GM18868 (cell line): Measurements from ENCODE around the gene DAW1.
"Not testable (repeated sequence)": the region's sequence is repeated elsewhere in the genome, so short reads cannot be mapped to it uniquely, and the experiment has no call there.

Experiments
- ATAC-seq: cut with Tn5 transposase; IDR thresholded peaks from one replicate; pipeline ENCODE4 v1.9.1; 2021; ENCODE audit warnings: mild to moderate bottlenecking, moderate library complexity; ENCODE audit not compliant: unreplicated experiment

DAW1 gene, protein sequence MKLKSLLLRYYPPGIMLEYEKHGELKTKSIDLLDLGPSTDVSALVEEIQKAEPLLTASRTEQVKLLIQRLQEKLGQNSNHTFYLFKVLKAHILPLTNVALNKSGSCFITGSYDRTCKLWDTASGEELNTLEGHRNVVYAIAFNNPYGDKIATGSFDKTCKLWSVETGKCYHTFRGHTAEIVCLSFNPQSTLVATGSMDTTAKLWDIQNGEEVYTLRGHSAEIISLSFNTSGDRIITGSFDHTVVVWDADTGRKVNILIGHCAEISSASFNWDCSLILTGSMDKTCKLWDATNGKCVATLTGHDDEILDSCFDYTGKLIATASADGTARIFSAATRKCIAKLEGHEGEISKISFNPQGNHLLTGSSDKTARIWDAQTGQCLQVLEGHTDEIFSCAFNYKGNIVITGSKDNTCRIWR

DNA sequence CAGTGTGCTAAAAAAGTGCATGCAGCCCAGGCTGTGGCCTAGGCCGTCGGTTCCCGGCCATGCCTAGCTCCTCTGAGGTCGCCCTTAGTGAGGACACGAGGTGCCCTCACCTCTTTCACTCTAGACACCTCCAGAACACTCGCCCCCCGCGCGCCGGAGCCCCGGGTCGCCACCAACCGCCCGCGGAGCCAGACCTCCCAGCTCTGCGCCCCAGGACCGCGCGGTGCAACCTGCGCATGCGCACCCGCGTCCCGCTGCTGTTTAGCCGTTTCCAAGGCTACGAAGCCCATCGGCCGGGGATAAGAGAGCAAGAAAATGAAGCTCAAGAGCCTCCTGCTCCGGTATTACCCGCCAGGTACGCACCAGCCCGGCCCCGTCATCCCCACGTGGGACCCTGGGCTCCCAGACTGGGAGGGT, at the start of gene DAW1:
Gene DAW1 (plus strand): TSS at position 257 of the 417 bp plus-strand sequence. CDS start 59 bp downstream, at position 316.
- peak; percentile 81 for ATAC-seq

DNA sequence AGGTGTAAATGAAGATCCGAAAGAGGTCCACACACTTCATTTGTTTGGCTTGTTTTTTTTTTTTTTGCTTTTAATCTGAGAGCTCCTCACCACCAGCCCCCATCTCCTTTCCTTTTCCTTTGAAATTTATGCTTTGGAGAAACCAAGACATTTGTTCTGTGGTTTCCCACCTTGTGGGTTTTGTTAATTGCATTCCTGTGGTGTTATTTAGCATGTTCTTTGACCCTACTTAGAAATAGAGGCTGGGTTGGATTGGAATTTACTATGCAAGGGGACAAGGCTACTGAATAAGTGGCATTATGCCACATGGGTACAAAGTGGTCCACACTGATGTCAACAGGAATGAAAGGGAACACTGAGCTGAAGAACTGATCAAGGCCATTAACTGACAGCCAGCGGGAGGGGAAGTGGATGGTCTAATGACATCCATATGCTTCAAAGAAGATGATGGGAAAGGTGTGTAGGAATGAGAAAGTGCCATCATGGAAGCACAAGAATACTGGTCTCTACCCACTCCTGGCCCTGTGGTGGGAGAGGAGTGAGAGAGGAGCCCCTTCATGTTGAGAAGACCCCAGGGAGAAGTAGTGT, 48.9 kb upstream of the DAW1 start:
- no peak for ATAC-seq

DNA sequence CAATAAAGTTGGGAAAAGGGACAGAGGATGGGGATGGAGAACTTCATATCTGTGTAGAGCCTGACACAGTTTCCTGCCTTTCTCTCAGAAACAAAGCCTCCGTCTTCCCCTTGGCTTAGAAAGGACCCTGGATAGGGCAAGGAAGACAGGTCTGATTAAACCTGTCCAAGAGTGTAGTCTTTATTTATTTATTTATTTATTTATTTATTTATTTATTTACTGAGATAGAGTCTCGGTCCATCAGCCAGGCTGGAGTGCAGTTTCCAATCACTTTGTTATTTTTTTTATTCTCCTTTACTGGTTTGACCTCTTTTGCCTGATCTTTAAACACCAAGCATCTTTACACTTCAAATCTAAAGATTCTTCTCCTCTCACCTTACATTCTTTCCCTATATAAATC, 47.5 kb upstream of the DAW1 start:
- ATAC-seq: no peak

DNA sequence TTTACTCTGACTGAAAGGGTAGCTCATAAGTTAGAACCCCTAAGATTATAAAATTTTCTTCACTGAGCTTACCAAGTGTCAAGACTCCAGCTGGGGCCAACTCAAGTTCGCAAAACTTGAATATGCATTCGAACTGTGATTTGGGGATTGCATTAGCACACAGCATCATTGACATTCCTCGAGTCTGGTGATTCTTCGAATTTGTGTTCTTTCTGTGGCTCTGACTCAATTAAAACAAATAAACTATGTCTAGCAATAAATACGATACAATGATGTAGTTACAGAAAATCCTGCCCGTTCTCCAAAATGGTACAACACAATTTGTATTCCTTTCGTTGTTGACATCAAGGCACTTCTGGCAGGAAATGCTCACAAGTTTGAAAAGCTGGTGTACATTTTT, 46.7 kb upstream of the DAW1 start:
- no peak for ATAC-seq

DNA sequence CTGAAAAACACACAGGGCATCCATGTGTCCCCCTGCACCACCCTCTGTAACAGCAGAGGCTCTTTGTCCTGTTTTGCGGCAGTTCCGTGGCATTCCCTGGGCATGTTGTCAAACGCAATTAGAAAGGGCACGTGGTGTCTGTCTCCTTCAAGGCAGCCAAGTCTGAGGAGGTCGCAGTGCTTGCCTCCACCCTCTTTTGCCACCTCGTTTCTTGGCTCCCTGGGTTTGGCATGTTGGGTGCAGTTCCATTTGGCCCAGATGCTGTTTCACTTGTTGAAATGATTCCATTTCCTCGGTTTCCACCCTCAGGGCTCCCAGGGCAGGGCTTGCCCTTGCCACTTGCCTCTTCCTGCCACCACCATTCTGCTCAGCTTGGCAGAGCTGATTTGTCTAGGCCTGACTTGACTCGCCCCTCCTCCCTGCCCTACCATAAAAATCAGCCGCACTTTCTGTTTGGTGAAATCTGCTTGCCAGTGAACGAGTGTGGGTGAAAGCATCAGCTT, 45.4 kb upstream of the DAW1 start:
- no peak for ATAC-seq

DNA sequence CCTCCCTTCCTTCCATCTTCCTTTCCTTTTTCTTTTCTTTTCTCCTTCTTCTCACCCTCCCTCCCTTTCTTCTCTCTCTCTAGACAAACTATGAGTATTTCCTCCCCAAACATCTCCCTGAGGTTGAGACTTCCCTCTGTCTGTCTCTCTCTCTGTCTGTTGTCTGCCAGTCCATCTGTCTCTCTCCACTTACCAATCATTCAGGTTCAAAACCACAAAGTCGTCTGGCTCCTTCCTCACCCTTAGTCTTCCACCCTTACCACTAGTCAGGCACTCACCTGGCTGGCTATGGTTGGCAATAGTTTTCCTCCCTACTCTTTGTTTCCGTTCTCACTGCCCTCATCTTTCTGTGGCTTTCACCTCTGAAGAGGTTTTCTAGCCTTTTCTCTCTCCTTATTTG, 44.9 kb upstream of the DAW1 start:
- ATAC-seq: no peak

DNA sequence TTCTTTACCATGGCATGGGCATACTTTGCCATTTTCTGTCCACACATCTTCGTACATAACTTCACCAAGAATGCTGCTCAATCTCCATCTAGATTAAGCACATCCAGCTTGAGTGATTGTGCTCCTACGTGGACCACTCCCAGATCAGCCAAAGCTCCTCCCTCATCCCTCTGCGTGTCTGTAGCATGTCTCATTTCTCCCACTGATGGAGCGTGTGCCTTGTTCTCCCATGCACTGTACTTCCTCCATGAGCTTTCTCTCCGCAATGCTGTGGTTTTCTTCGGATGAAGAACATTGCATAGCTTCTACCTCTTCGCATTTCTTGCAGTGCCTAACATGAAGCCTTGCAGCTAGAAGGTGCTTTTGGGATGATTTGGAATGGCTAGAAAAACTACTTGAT, 44.3 kb upstream of the DAW1 start:
- ATAC-seq: no peak

DNA sequence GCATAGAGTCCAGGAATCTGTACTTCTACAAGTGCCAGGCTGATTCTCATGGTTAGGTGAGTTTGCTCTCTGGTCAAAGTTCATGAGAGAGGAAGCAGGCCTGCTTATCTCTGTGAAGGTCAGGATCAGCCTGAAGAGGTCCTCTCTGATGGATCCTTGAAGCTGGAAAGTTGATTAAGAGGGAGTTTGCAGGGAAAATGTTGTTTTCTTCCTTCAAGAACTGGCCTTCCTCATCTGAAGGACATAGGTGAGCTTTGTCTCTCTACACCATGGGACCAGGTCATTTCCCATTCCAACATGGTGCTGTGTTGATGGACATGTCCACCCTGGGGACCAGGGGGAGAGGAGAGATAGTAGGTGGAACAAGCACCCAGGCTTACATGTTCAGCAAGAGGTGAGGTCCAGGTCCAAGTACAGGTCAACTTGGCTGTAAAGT, 42.9 kb upstream of the DAW1 start:
- no peak for ATAC-seq

DNA sequence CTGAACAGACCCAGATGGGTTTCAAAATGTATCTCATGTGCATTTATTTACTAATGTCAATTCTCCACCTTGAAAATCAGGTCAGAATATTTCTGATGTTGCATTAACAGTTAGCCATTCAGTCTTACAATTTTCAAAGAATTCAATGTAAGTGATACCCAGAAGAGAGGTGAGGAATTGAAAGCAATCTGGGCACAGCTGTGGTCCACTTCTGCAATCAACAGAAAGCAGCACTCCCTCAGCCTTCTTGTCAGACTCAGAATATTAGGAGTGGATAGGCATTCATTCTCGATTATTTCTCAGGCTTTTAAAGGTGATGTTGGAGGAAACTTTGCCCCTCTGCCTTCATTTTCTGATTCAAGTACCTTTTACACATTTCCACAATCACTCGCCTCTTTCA, 42.1 kb upstream of the DAW1 start:
- ATAC-seq: peak; percentile 75

DNA sequence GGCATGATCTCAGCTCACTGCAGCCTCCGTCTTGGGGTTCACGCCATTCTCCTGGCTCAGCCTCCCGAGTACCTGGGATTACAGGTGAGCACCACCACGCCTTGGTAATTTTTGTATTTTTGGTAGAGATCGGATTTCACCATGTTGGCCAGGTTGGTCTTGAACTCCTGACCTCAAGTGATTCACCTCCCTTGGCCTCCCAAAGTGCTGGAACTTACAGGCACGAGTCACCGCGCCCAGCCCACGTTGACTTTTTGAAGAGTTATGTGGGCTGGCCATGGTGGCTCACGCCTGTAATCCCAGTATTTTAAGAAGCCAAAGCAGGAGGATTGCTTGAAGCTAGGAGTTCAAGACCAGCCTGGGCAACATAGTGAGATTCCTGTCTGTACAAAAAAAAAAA, 37.0 kb upstream of the DAW1 start:
- ATAC-seq: no peak

DNA sequence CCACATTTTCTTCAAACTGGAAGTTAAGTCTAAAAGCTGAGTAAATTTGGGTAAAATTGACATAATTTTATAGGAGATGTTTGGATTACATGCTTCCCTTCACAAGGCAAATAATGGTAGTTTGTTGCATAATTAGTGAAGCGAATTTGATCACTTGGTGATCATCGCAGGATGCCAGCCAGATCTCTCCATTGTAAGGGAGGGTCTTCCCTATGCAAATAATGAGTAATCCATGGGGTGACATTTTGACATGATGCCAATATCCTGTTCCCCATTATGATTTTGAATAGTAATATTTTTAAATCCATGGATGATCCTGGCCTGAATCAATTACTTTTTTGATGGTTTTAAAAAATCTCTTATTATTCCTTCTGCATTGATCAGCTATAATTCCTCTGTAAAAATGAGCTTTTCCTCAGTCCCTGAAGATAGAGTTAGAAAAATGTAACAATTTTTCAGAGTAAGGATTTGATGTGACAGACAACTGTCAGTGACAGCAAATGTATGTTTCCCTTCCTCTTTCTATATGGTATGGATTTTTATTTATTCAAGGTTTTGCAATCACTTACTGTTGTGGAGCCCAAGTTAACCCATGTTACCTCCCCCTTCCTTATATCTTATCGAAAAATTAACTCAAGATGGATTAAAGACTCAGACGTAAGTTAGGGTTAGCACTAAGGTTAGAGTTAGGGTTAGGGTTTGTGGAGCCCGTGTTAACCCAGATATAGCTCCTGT, 36.3 kb upstream of the DAW1 start:
- ATAC-seq: no peak

DNA sequence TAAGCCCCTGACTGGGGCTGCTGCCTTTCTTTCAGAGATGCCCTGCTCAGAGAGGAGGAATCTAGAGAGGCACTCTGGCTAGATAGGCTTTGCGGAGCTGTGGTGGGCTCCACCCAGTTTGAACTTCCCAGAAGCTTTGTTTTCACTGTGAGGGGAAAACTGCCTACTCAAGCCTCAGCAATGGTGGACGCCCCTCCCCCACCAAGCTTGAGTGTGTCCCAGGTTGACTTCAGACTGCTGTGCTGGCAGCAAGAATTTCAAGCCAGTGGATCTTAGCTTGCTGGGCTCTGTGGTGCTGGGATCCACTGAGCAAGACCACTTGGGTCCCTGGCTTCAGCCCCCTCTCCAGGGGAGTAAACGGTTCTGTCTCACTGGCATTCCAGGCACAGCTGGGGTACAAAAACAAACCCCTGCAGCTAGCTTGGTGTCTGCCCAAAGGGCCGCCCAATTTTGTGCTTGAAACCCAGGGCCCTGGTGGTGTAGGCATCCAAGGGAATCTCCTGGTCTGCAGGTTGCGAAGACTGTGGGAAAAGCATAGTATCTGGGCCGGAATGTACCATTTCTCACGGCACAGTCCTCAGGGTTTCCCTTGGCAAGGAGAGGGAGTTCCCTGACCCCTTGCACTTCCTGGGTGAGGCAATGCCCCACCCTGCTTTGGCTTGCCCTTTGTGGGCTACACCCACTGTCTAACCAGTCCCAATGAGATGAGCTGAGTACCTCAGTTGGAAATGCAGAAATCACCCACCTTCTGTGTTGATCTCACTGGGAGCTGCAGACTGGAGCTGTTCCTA, 31.9 kb upstream of the DAW1 start:
- ATAC-seq: not testable (repeated sequence)

DNA sequence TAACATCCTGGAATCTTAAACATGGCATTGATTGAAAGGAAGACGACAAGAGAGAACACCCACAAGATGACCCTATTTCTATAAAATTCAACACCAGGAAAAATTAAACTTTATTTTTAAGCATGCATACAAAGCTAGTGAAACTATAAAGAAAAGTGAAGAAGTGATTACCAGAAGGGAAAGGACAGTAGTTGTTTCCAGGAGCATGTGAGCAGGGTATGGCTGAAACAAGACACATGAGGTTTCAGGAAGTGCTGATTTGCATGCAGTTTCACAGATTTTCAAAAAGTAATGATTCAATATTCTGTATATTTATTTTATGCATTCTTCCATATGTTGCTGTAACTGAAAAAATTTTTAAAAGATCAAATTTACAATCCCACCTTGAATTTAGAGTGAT, 24.6 kb upstream of the DAW1 start:
- ATAC-seq: peak; percentile 51

DNA sequence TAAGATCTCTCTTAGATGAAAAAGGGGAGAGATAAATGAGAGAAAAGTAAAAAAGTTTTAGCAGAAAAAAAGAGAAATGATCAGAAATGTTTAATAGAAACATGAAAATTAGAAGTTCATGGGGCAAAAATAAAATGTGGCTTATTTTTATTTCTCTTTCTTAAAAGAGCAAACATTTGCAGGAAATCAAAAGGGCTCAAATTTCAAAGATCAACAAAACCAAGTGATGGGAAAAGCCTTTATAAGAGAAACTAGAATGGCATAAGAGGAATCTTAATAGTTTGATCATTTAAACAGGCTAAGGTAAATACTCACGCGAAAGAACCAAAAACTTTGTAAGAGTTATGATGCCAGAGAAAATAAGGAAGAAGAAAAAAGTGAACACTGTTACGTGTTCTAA, 23.3 kb upstream of the DAW1 start:
- ATAC-seq: peak; percentile 23

DNA sequence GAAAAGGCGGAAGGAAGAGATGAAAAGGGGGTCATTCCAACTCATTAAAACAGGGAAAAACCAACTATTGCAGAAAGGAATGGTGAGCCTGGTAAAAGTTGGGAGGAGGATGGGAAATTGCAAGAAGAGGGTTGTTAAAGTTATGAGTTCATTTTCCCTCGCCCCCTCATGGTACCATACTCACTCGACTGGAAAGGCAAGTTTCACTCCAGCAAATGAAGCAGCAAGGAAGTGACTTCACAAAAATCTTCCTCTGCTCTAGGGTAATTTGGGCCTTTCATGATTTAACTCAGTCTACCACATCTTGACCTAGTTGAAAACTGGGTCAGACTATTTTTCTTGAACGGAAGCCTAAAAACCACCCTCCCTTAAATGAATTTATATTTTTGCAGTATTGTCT, 22.8 kb upstream of the DAW1 start:
- peak; percentile 92 for ATAC-seq

DNA sequence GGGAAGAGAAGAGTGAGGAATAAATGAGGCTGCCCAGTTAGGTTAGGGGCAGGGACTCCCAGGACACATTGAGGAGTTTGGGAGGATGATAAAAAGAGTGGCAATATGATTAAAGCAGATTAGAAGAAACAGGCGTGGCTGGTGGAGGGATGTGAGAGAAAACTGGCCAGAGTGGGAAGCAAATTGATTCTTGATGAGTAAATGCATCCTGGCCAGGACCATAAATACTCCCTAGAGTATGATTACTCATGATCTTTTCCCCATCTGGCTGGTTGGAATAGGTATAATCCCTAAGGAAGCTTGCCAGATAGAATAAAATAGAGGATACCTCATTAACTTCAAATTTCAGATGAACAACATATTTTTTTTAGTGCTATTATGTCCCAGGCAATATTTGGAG, 21.5 kb upstream of the DAW1 start:
- ATAC-seq: no peak

DNA sequence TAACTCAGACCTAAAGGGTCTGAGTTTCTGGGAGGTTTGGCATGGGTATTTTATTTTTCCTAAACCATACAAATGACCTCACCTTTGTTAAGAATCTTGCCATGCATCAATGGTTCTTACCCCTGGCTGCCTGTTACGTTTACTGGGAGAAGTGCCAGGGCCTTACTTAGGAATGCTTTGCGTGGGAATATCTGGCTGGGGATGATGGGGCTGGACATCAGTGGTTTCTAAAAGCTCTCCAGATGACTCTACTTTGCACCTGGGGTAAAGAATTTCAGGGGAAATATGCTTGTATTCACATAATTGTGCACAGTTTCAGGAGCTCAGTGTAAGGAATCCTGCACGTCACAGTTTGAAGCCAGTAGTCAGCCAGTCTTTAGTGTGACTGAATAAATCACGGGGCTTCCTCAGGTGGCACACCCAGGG, 18.2 kb upstream of the DAW1 start:
- no peak for ATAC-seq

DNA sequence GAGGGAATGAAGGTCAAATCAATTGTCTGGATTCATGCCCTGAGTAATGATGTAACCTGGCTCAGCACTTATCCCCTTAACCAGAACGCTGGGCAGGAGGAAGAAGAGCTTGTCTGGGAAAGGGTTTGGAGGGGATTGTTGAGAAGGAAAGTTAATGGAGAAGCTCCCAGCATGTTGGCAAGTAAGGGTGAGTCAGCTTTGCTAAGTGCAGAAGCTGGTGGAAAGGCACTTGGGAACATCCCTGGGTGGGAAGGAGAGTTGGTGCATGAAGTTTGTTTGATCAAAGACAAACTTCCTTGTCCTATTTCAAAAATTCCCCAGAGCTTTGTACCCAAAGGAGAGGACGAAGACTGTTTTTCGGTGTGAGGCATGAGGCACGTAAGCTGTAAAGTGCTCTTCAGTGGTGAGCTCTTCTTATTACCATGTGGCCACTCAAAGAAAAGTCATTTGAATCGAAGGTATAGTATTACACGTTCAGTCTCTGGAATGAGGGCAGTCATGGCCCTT, 17.6 kb upstream of the DAW1 start:
- ATAC-seq: no peak

DNA sequence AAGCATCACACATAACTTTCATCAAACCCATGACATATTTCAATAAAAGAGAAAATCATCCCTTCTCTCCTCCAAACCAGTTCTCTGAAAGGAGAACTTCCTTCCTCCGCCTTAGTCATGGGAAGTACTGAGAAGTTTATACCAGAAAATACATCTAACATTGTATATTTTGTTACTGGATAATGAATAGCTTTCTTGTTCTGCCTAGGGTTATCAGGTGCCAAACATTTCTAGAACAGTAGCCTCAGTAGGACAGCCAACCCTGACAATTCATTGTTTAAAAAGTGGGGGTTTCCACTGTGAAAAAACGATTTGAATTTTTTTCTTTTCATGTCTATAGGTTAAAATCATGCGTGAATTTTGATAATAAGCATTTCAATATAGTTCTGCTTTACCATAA, 16.0 kb upstream of the DAW1 start:
- peak; percentile 41 for ATAC-seq

DNA sequence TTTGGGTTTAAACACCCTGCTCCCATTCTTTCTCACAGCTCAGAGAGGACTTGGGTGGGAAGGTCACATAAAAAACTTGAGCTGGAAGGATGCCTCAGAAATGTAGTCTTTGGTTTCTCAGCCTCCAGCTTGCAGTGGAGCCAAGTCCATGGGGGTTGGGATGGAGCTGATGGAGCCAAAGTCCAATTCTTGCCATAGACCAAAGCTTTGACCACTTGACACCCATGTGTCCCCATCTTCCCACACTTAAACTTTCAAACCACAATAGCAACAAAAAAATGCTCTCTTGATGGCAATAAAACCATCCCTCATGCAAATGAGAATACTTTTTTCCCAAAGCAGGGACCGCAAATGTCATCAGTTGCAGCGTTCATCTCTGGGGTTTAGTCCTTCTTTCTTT, 14.7 kb upstream of the DAW1 start:
- no peak for ATAC-seq

DNA sequence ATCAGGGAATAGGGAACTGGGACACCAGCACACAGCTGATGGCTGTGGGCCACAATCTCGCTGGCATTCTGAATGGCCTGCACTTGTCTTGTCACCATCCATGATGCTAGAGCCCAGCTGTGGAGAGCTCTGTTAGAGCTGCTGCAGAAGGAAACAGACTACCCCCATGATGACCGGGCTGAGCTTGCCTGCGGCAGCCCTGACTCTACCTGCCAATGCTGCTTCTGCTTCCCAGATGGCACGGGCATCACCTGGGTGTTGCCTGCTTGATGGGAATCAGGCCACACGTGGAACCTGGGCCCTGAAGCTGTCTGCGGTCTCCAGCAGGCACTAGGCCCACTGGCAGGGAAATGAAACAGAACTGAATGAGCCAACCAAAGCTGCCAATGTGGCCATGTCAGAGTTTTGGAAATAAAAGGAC, 11.2 kb upstream of the DAW1 start:
- no peak for ATAC-seq
